ENCODE results near the gene TUBA1A. TPM values are rescaled to one million over a fixed set of nuclear protein-coding genes. Genes with fewer than 3 reads are reported as not detected.
"Not testable (repeated sequence)": the region's sequence is repeated elsewhere in the genome, so short reads cannot be mapped to it uniquely, and the experiment has no call there.

TUBA1A gene
- total and polyA plus RNA-seq, 2 experiments from 2014 or later, result 452 to 639 TPM

- Histone ChIP-seq H3K9me3 (ENCODE audit: low read depth) (no peaks in the 10 kb centered on the region), H3K27ac (no peak overlapping the region), H3K9me2 (ENCODE audit: insufficient read depth) (no peaks in the 10 kb centered on the region), H3F3A (ENCODE audit: insufficient read depth) (peaks cover 12% of the 10 kb centered on the region), H3K4me1 (ENCODE audit: insufficient read depth) (peaks cover 13% of the 10 kb centered on the region), H3K4me2 (ENCODE audit: unreplicated experiment) (no peak overlapping the region), H3K36me3 (ENCODE audit: low read depth) (no peaks in the 10 kb centered on the region), H3K79me2 (ENCODE audit: insufficient read depth) (no peaks in the 10 kb centered on the region), H2AFZ (no peak overlapping the region), H3K9ac (no peak overlapping the region), H3K4me3 (no peak overlapping the region), H3K27me3 (replicated peaks; ENCODE audit: insufficient read depth) (no peaks in the 10 kb centered on the region), H4K20me1 (ENCODE audit: insufficient read depth) (no peaks in the 10 kb centered on the region)
- WGBS, 2 experiments (ENCODE audit: low coverage in 1 of 2, low lambda C conversion rate in 2 of 2, missing lambda C conversion rate in 2 of 2), result 91 to 94% methylated on average over 4 of the region's 4 CpGs
- in situ Hi-C loops (cut with MboI), result no loop called here
- no peak for DNase-seq
- no peak for TF ChIP-seq EZH2phosphoT487 (IDR thresholded peaks at IDR 0.05; ENCODE audit: insufficient read depth, low read depth)
- no peak for TF ChIP-seq EZH2 (IDR thresholded peaks at IDR 0.05; ENCODE audit: insufficient read depth, poor library complexity, severe bottlenecking)
Measured at GRCh38 chr12:49220972-49221371, 32.1 kb upstream of the TUBA1A start.

GRCh38 chr12:49219417-49220026, 30.6 kb upstream of the TUBA1A start:
- Histone ChIP-seq H3K27me3 (replicated peaks; ENCODE audit: insufficient read depth) (no peaks in the 10 kb centered on the region), H3K4me2 (ENCODE audit: unreplicated experiment) (no peak overlapping the region), H3K36me3 (ENCODE audit: low read depth) (no peaks in the 10 kb centered on the region), H2AFZ (no peak overlapping the region), H3K9ac (no peak overlapping the region), H4K20me1 (ENCODE audit: insufficient read depth) (no peaks in the 10 kb centered on the region), H3K9me3 (ENCODE audit: low read depth) (no peaks in the 10 kb centered on the region), H3K9me2 (ENCODE audit: insufficient read depth) (no peaks in the 10 kb centered on the region), H3K27ac (no peak overlapping the region), H3K4me1 (ENCODE audit: insufficient read depth) (peaks cover 22% of the 10 kb centered on the region), H3K4me3 (no peak overlapping the region), H3K79me2 (ENCODE audit: insufficient read depth) (no peaks in the 10 kb centered on the region), H3F3A (ENCODE audit: insufficient read depth) (peaks cover 22% of the 10 kb centered on the region)
- WGBS, 2 experiments (ENCODE audit: low coverage in 1 of 2, low lambda C conversion rate in 2 of 2, missing lambda C conversion rate in 2 of 2), result 82 to 90% methylated on average over 9 to 11 of the region's 11 CpGs
- in situ Hi-C loops (cut with MboI), result no loop called here
- no peak for TF ChIP-seq EZH2 (IDR thresholded peaks at IDR 0.05; ENCODE audit: insufficient read depth, poor library complexity, severe bottlenecking)
- TF ChIP-seq EZH2phosphoT487 (IDR thresholded peaks at IDR 0.05; ENCODE audit: insufficient read depth, low read depth), result no peak
- DNase-seq, result no peak

- Histone ChIP-seq H3K4me1 (ENCODE audit: insufficient read depth) (peaks cover 21% of the 10 kb centered on the region), H3K27ac (no peak overlapping the region), H3K9me3 (ENCODE audit: low read depth) (no peaks in the 10 kb centered on the region), H2AFZ (no peak overlapping the region), H3K4me2 (ENCODE audit: unreplicated experiment) (no peak overlapping the region), H3K36me3 (ENCODE audit: low read depth) (no peaks in the 10 kb centered on the region), H3K9me2 (ENCODE audit: insufficient read depth) (no peaks in the 10 kb centered on the region), H3K27me3 (replicated peaks; ENCODE audit: insufficient read depth) (no peaks in the 10 kb centered on the region), H3K79me2 (ENCODE audit: insufficient read depth) (no peaks in the 10 kb centered on the region), H3F3A (ENCODE audit: insufficient read depth) (peaks cover 19% of the 10 kb centered on the region), H3K4me3 (no peak overlapping the region), H4K20me1 (ENCODE audit: insufficient read depth) (no peaks in the 10 kb centered on the region), H3K9ac (no peak overlapping the region)
- in situ Hi-C loops (cut with MboI), result no loop called here
- no peak for TF ChIP-seq EZH2 (IDR thresholded peaks at IDR 0.05; ENCODE audit: insufficient read depth, poor library complexity, severe bottlenecking)
- DNase-seq, result no peak
- WGBS, 2 experiments (ENCODE audit: low coverage in 1 of 2, low lambda C conversion rate in 2 of 2, missing lambda C conversion rate in 2 of 2), result 93 to 96% methylated on average over 9 of the region's 9 CpGs
Measured at GRCh38 chr12:49212572-49212971, 23.7 kb upstream of the TUBA1A start.

GRCh38 chr12:49210703-49211102, 21.8 kb upstream of the TUBA1A start:
- DNase-seq; H3K27ac ChIP-seq; H3K9me3 ChIP-seq (ENCODE audit: low read depth); H3K9ac ChIP-seq; H3K4me3 ChIP-seq; H3K4me2 ChIP-seq (ENCODE audit: unreplicated experiment); H3K79me2 ChIP-seq (ENCODE audit: insufficient read depth); H4K20me1 ChIP-seq (ENCODE audit: insufficient read depth); in situ Hi-C loops (cut with MboI); H2AFZ ChIP-seq; H3K36me3 ChIP-seq (ENCODE audit: low read depth); H3K9me2 ChIP-seq (ENCODE audit: insufficient read depth); H3K27me3 ChIP-seq (replicated peaks; ENCODE audit: insufficient read depth): not testable (repeated sequence)
- Histone ChIP-seq H3K4me1 (ENCODE audit: insufficient read depth) (peaks cover 21% of the 10 kb centered on the region), H3F3A (ENCODE audit: insufficient read depth) (peaks cover 19% of the 10 kb centered on the region)
- 82 to 88% methylated on average over 7 of the region's 7 CpGs for WGBS, 2 experiments (ENCODE audit: low coverage in 1 of 2, low lambda C conversion rate in 2 of 2, missing lambda C conversion rate in 2 of 2)

- no peak overlapping the region for H3K27ac ChIP-seq
- no peak overlapping the region for H3K9ac ChIP-seq
- no peaks in the 10 kb centered on the region for H3K36me3 ChIP-seq (ENCODE audit: low read depth)
- no peak for DNase-seq
- H3K4me3 ChIP-seq, result no peak overlapping the region
- H3F3A ChIP-seq (ENCODE audit: insufficient read depth), result peaks cover 3% of the 10 kb centered on the region
- H3K9me2 ChIP-seq (ENCODE audit: insufficient read depth), result no peaks in the 10 kb centered on the region
- in situ Hi-C loops (cut with MboI), result no loop called here
- TF ChIP-seq EZH2phosphoT487 (IDR thresholded peaks at IDR 0.05; ENCODE audit: insufficient read depth, low read depth), result no peak
- no peak for TF ChIP-seq EZH2 (IDR thresholded peaks at IDR 0.05; ENCODE audit: insufficient read depth, poor library complexity, severe bottlenecking)
- no peaks in the 10 kb centered on the region for H3K9me3 ChIP-seq (ENCODE audit: low read depth)
- H3K27me3 ChIP-seq (replicated peaks; ENCODE audit: insufficient read depth), result no peaks in the 10 kb centered on the region
- WGBS, 2 experiments (ENCODE audit: low coverage in 1 of 2, low lambda C conversion rate in 2 of 2, missing lambda C conversion rate in 2 of 2), result 89 to 90% methylated on average over 12 of the region's 12 CpGs
- H3K79me2 ChIP-seq (ENCODE audit: insufficient read depth), result no peaks in the 10 kb centered on the region
- H2AFZ ChIP-seq, result no peak overlapping the region
- H4K20me1 ChIP-seq (ENCODE audit: insufficient read depth), result no peaks in the 10 kb centered on the region
- H3K4me2 ChIP-seq (ENCODE audit: unreplicated experiment), result no peak overlapping the region
- peaks cover 4% of the 10 kb centered on the region for H3K4me1 ChIP-seq (ENCODE audit: insufficient read depth)
Measured at GRCh38 chr12:49208676-49209075, 19.8 kb upstream of the TUBA1A start.

Data from GM23248 (cell line).